HG03064 (cell line): ENCODE data around the gene PEX12.
"Not testable (repeated sequence)": the region's sequence is repeated elsewhere in the genome, so short reads cannot be mapped to it uniquely, and the experiment has no call there.

Experiments used
- ATAC-seq: cut with Tn5 transposase; IDR thresholded peaks from one replicate; pipeline ENCODE4 v1.9.1; 2021; ENCODE audit warnings: low read depth; ENCODE audit not compliant: unreplicated experiment

Gene PEX12

DNA sequence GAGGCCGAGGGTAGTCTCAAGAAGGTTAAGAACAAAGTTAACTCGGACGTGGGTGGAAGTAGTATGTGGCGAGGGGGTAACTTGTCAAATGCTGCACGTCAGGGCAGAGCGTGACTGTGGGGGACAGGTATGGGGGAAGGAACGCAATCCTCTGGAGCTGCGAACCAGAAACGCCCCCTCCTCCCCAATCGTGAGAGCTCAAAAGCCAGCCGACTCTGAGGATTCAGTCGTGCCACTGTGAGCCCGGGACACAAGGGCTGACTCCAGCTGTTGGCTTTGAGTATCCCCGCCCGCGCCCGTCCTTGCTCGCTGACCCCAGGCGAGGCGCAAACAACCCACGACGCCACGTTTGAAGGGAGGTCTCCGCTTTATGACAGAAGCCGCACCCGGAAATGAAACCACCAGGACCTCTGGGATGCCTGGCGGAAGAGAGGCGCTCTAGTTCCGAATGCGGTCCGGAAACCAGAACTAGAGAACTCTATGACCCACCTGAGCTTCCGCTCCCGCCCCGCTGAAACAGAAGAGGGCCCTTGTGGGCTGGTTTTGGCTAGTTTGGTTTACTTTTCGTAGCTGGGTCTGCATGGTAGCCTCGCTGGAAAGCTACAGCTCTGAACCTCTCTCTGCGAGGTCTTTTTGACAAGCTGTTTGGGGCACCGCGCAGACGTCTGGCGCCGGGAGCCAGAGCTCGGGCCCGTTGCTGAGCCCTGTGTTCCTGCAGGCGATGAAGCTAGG is at the start of gene PEX12:
Gene PEX12, minus strand, starts transcription at position 375 of the 732 bp plus-strand sequence. CDS start 550 bp downstream, outside the sequence.
- no peak for ATAC-seq

DNA sequence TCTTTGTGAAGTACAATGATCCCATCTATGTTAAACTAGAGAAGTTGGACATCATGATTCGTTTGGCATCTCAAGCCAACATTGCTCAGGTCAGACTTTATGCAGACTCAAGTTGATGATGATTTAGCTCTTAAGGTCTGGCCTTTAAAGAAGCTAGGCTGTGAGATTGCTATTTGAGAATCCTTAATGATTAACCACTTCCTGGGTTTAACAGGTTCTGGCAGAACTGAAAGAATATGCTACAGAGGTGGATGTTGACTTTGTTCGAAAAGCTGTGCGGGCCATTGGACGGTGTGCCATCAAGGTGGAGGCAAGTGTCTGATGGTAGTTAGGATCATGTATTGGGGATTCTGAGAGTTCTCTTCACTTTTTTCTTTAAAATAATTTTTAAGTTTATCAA is 49.0 kb upstream of the PEX12 start:
- ATAC-seq: no peak

- no peak for ATAC-seq
Observed at GRCh38 chr17:35621768-35622167, 43.4 kb upstream of the PEX12 start.

DNA sequence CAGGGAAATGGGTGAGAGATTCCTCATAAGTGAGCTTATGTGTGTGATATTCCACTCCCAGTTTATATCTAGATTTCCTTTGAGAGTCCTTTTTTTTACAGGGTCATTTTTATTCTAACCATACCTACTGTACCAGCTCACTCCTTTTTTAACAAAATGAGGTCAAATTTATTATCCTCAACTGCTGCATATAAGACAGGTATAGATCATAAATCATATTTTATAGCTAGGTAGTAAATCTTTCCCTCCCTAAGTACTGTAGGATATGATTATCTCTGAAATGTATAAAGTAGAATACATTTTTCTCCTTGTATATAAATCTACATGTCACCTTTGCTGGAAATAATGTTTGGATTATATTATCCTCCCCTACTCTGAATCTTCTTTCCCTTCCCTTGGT is 40.3 kb upstream of the PEX12 start:
- no peak for ATAC-seq

DNA sequence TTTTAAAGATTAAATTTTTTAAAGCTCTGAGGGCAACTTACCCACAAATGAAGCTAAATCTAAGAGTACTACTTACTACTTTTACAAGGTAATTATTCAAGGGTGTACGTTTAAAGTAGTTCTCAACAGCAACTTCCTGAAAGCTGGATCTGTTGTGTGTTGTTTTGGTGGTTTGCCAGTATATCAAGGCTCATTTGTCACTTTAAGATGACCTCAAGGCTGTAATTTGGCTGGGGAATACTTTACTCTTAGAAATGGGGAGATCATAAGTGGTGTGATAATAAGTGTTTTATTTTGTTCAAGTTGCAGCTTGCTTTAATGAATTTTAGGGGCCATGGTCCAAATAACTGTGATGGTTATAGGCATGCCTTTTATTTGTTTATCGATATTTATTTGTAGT is 39.1 kb upstream of the PEX12 start:
- ATAC-seq: no peak

DNA sequence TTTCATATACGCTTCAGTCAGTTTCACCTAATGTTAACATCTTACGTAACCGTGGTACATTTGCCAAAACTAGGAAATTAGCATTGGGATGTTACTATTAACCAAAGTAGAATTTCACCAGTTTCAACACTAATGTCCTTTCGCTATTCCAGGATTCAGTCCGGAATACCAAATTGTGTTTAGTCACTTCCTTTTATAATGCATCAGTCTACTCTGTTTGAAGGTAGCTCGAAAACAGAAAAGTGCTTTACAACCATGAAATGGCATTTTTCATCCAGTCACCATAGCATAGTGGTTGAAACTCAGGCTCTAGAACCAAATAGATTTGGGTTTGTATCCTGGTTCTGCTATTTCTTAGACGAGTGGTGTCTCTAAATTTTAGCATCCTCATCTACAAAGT is 38.2 kb upstream of the PEX12 start:
- no peak for ATAC-seq

GRCh38 chr17:35614810-35615209 is 36.4 kb upstream of the PEX12 start:
- ATAC-seq: no peak

DNA sequence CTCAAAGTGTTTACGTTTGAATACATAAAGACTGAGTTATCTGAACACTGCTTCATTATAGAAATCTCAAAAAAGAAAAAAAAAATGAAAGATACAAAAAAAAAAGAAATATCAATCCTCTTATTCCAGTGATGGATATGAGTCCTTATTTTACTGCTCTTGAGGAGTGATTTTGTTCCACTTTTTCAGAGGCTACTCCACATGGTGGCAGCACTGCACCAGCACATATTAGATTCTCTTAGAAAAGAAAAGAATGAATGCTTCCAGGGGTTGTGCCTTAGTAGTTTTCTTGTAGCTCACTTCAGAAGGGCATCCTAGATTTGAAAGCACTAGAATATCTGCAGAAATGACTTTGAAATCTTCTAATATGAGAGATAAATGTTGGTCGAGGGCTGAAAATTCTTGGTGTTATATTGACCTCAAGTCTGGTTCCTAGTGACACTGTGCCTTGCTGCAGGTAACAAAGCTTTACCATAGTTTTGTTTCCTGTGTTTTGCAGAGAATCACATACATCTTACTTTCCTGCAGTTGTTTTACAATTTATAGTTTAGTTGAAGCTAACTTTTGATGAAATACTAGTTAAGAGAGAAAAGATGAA is 34.7 kb upstream of the PEX12 start:
- ATAC-seq: no peak

DNA sequence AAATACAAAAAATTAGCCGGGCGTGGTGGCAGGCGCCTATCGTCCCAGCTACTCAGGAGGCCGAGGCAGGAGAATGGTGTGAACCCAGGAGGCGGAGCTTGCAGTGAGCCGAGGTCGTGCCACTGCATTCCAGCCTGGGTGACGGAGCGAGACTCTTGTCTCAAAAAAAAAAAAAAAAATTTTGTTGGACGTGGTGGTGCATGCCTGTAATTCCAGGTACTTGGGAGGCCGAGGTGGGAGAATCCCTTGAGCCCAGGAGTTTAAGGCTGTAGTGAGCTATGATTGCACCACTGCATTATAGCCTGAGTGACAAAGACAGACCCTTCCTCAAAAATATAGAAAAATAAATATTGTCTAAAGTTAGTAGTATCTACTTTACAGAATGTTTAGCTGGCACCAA is 32.4 kb upstream of the PEX12 start:
- not testable (repeated sequence) for ATAC-seq

- no peak for ATAC-seq
Observed at GRCh38 chr17:35609831-35610230, 31.5 kb upstream of the PEX12 start.

DNA sequence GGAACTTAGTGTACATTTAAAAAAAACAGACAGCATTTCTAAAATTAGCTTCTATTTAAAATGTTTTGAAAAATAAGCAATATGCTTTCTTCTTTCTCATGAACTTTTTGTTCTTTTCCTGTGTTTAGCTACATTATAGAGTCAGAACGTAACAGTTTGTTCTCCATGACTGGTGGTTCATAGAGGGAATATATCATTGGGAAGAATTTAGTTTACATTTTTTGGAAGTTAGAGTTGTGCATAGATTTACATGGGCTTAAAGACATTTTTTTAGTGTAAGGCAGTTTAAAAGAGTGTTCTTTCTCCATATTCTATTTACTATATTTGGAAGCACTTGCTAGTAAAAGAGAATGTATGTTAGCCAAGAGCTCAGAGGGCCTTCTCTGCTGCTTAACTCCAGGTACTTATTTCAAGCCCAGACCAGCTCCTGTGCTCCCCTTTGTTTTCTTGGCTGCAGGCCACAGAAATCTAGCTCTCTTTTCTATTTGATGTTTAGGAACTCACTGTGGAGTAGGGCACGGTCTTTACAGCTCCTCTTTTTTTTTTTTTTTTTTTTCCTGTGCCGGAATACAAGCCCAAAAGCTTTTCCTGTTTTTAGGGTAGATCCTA is 29.0 kb upstream of the PEX12 start:
- ATAC-seq: no peak

DNA sequence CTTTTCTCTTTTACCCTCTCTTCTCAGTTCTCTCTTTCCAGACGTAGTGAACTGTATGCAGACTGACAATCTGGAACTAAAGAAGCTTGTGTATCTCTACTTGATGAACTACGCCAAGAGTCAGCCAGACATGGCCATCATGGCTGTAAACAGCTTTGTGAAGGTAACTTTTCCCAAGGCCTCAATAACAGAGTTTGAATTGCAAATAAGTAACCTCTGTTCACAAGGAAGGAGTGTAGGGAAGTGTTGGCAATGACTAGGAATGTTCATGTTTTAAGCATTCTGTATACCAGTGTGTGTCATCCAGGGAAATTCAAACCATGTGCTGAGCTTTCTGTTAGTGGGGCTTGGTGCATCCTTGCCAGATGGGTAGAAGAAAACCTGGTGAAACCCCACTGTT is 27.3 kb upstream of the PEX12 start:
- no peak for ATAC-seq

DNA sequence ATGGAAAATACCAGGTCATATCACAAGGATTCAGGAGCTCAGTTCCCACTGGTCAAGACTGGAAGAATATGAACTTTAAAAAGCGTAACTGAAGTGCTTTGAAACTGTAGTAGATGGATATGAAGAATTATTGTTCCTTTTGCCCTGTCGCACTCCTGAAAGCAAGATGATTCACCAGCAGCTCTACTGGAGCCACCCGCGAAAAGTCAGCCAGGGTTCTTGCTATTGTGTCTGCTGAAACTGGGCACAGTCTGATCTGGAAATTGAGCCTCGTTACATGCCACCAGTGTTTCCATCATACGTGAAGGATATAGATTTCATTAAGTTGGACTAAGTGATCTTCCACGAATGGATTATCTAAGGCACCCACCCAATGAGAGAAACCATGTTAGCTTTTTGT is 25.3 kb upstream of the PEX12 start:
- ATAC-seq: no peak

DNA sequence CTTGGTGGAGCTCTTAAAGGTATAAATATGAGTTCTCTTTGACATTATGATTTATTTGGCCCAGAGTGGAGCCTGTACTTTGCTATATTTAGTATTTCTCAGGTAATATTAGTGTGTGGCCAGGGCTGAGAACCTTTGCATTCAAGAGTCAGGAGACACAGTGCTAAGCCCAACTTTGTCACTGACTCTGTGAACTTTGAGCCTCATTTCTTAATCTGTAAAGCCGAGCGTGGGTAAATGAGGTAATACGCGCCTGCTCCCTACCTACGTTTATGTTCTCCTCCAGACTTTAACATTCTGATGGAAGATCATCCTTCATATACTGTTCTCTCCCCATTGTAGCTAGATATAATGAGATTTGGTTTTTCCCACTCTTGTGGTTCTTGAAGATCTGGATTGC is 19.2 kb upstream of the PEX12 start:
- no peak for ATAC-seq

DNA sequence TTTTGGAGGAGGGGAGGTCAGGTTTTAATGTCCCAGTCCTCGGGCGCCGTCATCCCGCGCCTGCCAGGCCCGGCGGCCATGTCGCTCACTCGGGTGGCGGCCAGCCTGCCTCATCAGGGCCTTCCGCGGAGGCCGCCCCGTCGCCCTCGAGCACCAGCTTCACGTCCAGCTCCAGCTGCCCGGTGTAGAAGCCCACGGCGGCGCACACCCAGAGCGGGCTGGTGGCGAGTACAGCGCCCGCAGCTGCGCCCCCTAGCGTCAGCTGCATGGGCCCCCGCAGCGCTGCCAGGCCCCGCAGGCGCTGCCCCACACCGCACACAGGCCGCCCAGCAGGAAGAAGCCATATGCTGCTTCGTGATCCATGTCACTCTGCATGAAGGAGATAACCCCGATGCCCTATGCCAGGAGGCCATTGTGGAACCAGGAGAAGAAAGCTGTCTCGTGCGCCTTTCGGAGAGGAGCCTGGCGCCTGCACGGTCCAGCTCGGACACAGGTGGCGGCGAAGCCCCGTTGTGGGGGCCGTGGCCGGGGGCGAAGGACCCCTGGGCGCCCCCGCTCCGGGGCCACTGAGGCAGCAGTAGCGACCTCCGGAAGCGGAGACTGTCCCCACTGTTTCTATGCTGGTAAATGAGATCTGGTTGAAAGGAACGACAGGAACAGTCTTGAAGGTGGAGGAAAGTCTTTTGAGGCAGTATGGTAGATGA is 18.3 kb upstream of the PEX12 start:
- no peak for ATAC-seq

DNA sequence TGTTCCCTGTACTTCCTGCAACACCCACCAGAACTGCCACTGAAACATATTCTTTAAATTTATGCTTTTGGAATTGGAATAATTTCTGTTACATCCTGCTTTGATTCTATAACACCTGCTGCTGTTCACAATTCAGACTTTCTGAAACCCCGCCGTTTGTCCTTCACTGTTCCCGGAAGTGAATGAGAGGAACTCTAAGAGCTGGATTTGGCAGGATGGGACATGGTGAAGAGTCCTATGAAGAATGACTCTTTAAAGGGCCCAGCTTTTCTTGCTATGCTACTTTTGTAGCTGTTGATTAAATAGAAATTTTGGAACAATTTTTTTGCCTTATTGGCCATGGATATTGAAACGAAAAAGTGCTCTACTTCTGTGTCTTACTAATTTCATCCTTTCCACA is 17.7 kb upstream of the PEX12 start:
- ATAC-seq: no peak

DNA sequence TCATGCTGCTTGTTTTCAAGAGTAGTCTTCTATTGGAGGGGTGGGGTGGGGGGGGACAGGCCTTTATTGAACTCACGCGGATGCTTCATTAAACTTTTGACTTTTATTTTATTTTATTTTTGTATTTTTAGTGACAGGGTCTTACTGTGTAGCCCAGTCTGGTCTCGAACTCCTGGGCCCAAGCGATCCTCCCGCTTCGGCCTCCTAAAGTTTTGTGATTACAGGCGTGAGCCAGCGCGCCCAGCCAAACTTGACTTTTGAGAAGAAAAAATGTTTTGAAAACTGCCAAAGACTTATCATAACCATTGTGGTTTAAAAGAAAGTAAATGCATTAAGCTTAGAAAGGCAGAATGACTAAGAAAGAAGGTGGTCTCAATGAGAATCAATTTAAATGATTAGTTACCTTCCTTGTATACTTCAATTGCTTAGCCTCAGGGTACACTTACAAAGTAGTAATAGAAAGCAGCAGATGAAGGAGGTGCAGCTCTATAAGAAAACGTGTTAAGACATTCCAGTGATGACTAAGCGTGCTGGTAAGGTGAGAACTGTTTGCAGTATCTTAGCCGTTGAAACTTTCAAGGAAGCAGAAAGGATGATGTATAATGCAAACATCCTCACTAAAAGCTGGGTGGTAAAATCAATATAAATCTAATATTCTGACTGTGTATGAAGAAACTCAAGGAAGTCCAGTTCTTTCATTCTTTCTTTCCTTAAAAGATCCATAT is 10.0 kb upstream of the PEX12 start:
- ATAC-seq: no peak

GRCh38 chr17:35587074-35587961 is 8.9 kb upstream of the PEX12 start, which contains the start of gene AP2B1:
Gene AP2B1, plus strand, starts transcription at chr17:35587322. Its CDS starts 6,709 bp downstream, at chr17:35594031.
- ATAC-seq: peak; percentile 80

GRCh38 chr17:35586569-35587073 is 8.2 kb upstream of the PEX12 start:
- ATAC-seq: no peak
